GM19328 (cell line): ENCODE data around the gene TBX1.

Source experiments
- ATAC-seq: cut with Tn5 transposase; IDR thresholded peaks from one replicate; pipeline ENCODE4 v1.9.1; 2021; ENCODE audit warnings: mild to moderate bottlenecking, moderate library complexity; ENCODE audit not compliant: unreplicated experiment

Gene TBX1

DNA sequence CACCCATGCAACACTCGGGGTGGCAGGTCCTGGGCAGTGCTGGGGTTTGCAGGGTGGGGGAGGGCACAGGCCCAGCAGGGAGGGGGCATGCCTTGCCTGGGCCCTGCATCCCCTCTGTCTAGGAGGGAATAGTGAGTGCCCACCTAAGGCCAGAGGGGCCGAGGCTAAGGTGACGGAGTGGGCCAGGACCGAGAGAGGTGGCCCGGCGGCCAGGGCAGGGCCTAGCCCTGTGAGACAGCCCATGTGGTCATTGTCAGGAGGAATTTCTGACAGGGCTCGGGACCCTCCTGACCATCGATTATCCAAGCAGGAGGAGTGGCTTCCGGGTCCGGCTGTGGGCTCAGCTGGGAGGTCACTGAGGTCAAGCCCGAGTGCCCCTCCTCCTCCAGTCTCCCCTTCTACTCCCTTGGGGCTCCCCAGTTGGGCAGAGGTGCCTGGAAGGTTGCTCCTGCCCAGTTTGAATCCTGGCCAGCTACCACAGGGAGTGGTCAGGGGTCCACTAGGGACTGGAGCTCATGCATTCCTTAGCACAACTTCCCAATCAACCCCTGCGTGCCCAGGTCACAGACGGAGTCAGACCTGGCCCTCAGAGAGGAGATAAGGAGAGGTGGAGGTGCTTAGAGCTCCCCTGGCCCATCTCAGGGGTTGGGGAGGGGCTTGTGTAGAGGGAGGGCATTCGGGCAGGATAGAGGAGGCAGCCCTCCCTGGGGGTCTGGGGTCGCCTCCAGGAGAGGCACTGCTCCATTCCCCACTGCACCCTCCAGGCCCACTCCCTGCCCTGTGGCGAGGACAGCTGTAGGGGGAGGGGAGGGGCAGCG is 22.5 kb upstream of the TBX1 start:
- no peak for ATAC-seq

DNA sequence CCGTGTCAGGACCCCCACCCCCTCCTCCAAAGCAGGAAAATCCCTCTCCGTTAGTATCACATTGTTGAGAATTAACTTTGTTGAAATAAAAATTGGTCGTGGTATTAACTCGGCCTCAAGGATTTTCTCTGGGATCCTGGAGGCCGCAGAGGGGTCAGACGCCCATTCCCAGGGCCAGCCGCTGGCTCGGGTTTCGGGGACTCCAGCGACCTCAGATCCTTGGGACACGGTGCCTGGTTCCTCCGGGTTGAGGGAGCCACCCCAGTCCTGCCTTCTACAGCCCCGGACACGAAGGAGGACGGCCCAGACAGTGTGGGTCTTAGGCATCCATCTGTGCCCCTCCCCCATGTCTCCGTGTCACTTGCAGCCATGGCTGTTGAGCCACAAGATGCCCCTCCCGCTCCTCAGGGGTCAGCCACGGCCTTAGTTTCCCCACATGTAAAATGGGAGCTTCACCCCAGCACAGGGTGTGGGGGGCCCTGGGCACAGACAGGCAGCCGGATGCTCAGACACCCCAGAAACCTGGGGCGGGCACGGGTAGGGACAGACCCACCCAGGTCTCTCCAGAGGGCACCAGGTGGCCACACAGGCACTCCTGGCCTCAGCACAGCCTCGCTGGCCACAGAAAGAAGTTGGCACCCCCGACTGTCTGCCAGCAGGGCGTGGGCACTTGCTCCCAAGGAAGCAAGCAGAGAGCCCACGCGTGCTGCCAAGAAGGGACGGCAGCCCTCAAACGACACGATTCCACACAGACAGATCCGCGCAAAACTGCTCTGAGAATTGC is 21.7 kb upstream of the TBX1 start:
- no peak for ATAC-seq

DNA sequence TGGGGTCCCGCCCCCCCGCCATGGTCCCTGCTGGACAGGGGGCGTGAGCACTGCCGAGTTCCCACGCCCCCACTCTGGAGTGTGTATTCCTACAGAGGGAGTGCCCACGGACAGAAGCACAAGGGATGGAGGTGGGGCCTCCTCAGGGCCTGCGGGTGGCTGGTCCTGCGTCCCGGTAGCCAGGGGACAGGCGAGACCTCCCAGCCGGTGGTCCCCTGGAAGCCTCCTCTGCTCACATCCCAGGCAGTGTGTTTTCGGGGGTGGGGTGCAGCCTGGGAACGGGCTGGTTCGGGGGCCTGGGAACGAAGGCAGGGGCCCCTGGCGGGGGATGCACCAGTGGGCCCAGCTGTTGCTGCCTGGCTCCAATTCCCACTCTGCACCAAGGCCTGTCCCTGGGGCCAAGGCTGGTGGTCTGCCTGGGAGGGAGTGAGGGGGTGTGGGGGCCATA is 21.1 kb upstream of the TBX1 start:
- ATAC-seq, result no peak

DNA sequence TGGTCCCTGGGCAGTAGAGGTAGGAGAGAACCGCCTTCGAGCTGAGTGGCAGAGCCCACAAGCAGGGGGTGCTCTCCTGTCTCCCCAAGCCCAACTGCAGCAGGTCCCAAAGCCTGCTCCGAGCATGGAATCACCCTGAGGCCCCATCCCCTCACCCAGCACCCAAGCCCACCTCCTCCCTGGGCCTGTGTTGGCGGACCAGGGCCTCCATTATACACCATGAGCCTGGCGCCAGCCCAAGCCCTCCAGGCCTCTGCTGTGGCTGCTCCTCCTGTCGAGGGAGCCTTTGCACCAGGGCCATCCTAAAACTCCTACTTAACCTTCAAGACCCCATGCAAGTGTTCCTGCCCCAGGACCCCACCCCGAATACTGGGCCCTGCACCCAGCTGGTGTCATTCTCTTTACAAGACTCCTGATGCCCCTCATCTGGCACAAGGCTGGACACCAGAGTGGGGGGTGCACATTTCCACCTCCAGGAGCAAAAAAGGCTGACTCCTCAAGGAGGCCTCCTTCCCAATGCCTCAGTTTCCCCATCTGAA is 20.6 kb upstream of the TBX1 start:
- no peak for ATAC-seq

DNA sequence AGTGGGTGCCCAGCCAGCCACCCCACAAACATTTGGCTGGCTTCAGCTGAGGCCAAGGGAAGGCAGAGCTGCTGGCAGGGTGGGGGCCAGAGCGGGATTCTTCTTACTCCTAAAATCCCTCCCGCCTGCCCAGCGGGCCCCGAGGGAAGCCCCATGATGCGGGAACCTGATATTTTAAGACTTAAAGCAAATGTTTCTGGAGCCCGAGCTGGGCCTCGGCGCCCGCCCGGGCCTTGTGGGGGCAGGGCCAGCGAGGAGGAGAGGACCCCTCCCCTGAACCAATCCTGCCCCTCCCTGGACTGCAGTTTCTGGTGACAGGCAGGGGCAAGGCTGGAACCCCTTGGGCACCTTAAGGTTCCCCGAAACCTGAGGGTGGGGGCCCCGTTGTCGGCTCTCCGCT is 20.0 kb upstream of the TBX1 start:
- ATAC-seq, result no peak

DNA sequence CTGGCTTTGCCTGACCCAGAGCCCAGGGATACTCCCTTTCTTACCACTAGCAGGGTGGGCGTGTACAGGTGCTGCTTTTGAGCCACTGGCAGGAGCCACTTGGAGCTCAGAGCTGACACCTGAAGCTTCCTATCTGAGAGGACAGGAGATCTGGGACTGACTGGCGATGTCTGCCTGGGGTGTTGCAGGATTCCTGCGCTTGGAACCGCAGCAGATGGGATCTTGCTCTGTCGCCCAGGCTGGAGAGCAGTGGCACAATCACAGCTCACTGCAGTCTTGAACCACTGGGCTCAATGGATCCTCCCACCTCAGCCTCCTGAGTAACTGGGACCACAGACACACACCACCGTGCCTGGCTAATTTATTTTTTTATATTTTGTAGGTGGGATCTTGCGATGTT is 19.5 kb upstream of the TBX1 start:
- ATAC-seq, result no peak

DNA sequence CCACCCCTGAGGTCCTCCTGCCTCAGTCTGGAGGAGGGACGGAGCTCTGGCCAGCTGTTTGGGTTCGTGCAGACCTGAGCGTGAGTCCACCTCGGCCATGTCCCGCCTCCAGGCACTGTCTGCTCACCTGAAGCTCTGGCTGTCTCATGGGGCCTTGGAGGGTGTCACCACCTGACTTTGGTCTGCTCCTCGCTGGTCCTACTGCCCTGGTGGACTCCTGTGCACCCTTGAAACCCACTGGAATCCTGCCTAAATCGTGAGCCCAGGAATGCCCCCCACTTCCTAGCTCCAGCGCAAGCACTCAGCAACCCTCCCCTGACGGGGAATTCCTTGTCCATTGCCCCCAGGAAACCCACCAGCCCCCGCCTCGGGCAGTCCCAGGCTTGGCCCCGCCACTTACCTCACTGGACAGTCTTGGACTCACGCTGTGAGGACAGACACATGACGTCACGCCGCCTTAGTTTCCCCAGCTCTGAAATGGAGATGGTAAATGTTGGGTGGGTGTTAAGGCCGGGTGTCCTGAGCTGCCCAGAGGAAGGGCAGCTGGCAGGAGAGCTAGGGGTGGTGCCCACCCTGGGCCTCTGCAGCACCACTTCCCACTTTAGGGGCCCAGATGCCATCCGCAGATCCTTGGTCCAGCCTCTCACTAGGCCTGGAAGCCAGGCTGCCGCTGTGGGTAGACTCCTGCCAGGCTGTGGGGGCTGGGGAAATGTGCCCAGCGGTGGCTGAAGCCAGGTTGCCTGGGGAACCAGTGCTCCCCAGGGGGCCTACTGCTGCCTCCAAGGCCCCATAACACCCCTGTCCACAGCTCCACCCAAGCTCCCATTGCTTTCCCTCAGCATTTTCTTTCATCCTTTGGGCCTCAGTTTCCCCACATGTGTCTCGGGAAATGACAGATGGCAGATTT is 18.2 kb upstream of the TBX1 start:
- no peak for ATAC-seq

DNA sequence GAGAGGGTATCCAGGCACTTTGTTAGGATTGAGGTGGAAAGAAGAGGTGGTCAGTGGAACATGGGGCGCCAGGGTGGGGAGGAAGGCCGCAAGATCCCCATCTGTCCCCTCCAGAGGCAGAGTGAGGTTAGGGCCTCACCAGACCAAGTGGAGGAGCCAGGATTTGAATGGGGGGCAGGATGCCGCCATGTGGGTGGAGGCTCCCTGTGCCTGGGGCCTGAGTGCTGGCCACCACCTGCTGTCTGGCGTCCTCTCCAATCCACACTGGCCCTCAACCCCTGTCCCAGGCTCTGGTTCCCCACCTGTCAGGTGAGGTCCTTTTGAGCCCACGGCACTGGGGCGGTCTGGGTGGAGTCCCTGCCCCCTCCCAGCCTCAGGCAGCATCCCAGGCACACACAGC is 17.5 kb upstream of the TBX1 start:
- no peak for ATAC-seq

DNA sequence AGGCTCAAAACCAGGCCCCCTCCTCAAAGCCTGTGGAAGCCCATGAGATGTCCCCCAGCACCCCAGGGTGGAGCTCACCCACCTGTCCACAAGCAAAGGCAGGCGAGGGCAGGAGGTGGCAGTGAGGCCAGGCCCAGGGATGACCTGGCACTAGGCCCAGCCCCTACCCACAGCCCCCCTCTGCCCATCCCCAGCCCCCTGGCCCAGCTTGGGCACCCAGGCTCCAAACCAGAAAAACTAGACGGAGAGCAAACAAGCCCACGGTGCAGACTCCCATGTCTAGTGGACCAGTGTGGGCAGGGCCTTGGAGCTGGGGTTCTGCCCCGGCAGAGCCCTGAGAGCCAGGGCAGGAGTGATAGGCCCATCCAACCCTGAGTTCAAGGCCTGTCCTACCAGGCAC is 16.9 kb upstream of the TBX1 start:
- ATAC-seq, result no peak

DNA sequence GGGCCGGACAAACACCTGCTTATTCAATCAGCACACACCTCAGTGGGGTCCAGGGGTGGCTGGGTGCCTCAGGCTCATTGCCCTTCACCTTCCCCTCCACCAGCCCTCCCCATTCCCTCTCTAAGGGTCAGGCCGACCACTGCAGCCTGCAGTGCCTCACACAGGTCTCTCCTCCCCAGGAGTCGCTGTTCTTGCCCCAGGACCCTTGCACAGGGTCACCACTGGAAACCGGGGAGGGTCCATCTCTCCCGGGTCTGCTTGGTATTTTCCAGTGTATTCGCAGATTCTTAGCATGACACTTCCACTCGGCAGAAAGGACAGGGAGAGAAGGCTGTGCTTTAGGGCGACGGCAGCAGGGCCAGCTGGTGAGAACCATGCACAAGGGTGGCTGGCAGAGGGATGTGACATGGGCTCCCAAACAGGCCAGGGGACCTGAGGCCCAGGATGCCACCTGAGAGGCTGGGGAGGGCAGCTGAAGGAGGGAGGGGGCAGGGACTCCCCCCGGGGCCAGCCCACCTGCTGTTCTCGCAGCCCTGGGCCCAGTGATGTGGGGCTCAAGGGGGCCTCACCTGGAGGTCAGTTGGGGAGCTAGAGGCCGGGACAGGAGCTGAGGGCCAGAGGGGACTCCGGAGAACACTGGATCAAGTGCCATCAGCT is 16.1 kb upstream of the TBX1 start:
- ATAC-seq, result no peak

DNA sequence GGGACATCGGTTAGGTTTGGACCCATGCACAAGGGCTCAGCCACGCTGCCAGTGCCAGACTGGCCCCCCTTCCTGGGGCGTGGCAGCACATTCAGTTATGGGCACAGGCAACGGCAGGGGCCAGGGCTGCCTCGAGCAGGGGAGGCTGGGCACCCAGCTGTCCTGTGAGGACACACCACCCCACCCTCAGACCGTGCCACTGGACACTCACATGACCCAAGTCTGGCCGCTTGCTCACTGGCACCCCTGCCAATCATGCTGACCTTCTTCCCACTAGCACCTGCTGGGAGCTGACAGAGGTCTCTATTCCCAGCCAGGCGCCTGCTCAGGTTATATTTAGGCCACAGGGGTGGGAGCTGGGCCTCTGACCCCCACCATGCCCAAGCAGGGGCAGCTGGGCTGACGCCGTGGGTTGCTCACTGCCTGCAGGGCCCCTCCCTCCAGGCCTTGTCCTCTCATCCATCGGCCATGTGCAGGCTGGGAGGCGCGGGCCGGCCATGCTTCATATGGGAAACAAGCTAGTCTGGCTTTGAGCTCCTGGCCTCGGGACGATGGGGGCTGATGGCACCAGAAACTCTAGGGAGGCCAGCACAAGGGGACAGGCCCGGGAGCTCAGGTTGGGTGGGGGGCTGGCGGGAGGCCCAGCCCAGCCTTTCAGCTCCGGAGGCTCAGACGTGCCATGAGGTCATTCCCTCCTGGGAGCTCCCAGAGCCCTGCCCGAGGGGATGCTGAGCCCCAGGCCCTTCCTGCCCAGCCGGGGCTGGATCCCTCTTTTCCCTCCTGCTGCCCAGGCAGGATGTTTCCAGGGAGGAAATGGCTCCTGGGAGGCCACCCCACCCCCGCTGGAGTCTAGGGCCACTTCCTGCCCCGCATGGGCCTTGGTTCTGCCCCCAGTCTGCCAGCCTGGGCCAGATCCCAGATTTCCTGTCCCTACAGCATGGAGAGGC is 15.2 kb upstream of the TBX1 start:
- no peak for ATAC-seq

DNA sequence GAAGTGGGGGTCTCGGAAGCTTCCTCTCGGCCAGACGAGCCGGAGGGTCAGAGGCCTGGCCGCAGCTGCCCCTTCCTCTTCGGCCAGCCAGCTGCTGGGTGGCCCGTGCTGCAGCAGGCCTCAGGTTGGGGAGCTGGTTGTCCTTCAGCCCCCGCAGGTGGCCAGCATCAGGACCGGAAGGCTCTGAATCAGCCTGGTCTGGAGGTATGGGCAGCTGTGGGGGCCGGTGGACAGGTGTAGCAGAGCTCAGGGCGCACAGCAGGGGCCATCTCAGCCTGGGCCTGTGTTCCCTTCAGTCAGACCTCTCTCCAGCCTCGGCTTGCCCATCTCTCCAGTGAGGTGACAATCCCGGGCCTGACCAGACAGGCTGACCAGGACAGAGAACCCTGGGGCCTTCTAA is 13.9 kb upstream of the TBX1 start:
- no peak for ATAC-seq

DNA sequence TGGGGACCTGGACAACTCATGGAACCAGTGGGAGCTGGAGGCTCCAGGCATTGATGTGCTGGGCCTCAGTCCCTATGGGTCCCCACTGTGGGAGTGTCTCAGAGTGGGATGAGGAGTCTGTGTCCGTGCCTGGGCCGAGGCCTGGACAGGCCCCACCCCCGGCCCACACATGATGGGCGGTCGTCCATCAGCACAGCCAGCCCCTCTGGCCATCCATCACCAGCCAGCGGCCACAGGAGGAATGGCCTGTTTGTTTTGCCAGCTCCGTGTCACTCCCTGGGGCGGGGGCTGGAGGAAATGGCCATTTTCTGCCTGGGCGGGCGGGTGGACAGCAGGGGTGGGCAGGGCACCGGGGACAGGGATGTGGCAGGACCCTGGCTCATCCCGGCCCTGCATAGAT is 13.0 kb upstream of the TBX1 start:
- no peak for ATAC-seq

DNA sequence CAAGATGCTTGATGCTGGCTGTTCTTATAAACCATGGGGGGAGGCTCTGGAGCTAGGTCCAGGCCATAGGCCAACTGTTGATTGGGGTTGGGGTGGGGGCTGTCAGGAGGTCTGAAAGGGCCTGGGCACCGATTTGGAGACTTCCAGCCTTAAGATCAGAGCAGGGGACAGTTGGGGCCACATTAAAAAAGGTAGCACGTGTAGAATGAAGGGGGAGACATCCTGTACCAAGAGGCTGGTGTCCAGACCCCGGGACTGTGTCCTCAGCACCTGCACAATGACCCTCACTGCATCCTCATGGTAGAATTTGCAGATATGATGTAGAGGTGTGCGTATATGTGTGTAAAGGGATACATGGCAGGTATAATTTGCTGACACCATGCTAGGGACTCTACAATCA is 12.4 kb upstream of the TBX1 start:
- no peak for ATAC-seq

DNA sequence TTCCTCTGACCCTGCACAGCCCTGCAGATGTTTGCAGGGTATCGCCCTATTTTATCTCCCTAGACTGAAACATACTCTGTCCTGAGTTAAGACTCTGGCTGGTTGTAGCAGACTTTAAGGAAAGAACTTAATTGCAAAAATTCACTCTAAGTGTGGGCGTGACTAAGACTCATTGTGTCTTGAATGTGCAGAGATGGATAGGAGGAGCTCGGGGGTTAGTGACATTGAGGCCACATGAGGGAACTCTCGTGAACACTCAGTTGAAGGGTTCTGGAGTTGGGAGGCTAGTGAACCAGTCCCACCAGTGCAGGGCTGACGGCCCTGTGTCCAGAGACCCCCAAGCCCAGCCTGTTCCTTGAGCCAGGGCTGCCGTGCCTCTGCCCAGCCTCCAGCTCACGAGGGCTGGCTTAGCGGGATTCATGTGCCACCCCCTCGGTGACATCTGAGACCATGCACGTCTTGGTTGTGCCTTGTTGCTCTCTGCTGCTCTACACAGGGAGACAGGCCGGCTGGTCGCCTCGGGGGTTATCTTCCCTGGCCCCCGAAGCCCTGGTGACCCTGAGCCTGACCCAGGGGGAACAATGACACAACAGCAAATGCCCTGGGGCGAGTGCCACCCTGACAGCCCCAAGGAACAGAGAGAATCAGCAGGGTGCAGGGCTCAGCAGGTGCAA is 11.4 kb upstream of the TBX1 start:
- no peak for ATAC-seq

DNA sequence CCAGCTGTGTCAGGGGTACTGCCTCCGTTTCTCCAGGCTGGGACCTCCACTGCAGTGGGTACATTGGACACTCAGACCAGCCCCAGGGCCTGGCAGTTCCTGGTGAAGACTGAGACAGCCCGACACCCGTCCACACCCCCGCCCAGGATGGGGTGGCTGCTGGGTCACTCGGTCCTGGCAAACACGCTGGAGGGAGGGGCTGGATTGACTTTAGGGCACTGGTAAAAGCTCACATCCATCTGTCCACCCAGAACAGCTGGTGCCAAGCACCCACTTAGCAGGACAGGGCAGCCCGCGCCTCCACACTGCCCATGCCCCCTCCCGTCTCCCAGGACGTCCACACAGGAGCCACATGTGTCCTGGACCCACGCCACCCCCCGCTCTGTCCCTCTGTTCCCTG is 10.7 kb upstream of the TBX1 start:
- ATAC-seq, result no peak

DNA sequence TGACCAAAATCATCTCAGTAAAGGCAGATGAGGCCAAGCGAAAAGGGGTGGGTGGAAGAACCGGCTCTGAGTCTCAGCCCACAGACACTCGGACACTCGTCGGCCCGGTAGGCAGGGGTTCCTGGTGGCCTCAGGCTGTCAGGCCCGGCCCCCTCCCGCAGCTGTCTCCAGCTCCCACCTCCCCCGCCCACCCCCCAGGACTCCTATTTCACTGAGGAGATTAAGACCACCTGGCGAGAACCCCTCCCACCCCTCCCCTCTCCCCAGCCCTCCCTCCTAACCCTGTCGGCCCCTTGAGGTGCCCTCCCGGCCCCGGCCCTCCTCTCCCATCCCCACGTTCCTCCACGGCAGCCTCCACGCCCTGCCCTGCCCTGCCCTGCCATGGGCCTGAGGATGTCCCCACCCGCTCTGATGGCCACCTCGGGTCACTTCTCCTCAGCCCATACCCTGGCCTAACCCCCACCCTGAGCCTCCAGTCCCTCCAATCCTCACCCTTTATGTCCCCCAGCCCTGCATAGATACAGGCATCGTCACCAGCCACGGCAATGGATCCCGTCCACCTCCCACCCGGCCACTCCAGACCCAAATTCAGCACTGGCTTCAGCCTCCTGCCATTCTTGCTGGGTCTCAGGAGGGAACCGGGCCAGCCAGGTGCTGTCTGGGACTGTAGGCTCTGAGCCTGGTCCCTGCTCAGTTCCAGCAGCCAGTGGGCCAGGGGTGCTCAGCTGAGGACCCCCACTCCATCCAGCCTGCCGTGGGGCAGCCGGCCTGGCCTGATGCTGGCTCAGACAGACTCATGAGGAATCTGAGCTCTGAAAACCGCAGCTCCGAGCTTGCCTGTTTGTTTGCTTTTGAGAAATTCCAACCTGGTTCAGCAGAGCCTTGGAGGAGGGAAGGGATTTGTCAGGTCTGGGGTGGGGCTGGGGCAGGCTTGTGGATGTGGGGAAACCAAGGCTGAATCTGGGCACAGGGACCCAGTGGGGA is 9.8 kb upstream of the TBX1 start:
- ATAC-seq, result no peak
